ENCODE results near the gene PSMA5. TPM values are rescaled to one million over a fixed set of nuclear protein-coding genes. Genes with fewer than 3 reads are reported as not detected.

Gene PSMA5
- total RNA-seq, 5 donors from 2014 or later (not counting 1 experiment from before 2014, with no cell fraction given) = 41.1 to 91.2 (median 75.5) TPM

DNA sequence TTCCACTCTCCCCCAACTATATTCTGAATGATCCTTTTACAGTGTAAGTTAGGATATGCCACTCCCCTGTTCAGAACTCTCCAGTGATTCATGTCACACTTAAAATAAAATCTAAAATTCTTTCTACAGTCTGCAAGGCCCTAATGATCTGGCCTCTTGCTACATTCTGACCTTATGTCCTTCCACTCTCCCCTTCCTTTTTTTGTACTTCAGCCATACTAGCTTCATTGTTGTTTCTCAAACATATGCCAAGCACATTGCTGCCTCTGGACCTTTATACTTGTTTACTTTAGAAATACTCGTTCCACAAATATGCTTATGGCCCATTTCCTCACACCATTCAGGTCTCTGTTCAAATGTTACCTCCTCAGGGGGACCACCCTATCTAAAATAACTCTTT lies 14.8 kb upstream of the PSMA5 start:
- H3K36me3 ChIP-seq (ENCODE audit: control insufficient read depth in 2 of 2, extremely low read depth in 1 of 2, insufficient read depth in 1 of 2, low read length in 1 of 2) = no peaks in the 10 kb centered on the region
- H3K4me1 ChIP-seq (ENCODE audit: control insufficient read depth in 1 of 2, extremely low read depth in 1 of 2, insufficient read depth in 2 of 2, low read length in 2 of 2) = no peaks in the 10 kb centered on the region
- no peaks in the 10 kb centered on the region for H3K36me3 Mint-ChIP-seq
- peaks cover 4 to 13% of the 10 kb centered on the region in 2 donors for H3K27me3 Mint-ChIP-seq
- H3K27ac Mint-ChIP-seq = no peak overlapping the region
- H3K9me3 Mint-ChIP-seq = no peaks in the 10 kb centered on the region
- no peak overlapping the region for H3K27ac ChIP-seq (ENCODE audit: low read length)
- H3K4me1 Mint-ChIP-seq = no peaks in the 10 kb centered on the region
- no peak overlapping the region for H3K4me3 Mint-ChIP-seq
- DNase-seq (no peak), ATAC-seq (replicated peaks in 1 of 4) (no peak)
- WGBS (ENCODE audit: insufficient coverage) = 70% methylated on average over 1 of the region's 1 CpG
- no peak overlapping the region for H3K4me3 ChIP-seq (ENCODE audit: control insufficient read depth in 1 of 2, extremely low read depth in 1 of 2, low read length in 1 of 2)
- H3K9me3 ChIP-seq = no peaks in the 10 kb centered on the region
- ChIA-PET POLR2A (no interaction called here), CTCF (no interaction called here)
- peaks cover 8 to 11% of the 10 kb centered on the region in 2 experiments for H3K27me3 ChIP-seq (replicated peaks in 1 of 2; ENCODE audit: control insufficient read depth in 2 of 2, extremely low read depth in 1 of 2, insufficient read depth in 2 of 2, low read length in 1 of 2)

DNA sequence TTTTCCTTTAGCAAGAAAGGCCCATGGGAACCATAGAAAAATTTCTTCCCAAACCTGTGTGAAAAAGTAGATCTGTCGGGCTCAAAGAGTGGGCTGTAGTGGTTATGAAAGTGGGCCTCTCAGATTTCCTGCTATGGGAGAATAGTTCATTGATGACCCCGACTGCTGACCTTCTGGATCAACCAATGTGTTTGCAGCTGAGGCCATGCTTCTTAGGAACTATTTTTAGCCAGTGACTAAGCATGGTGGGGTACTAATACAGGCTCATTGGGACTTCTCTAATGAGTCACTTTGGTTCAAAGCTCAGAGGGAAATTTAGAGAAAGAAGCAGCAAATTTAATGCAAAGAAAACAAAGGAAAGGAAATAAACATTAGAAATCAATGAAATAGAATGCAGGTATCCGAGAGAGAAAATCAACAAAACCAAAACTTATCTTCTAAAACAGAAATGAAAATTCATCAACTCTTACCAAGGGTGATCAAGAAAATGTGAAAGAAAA lies 12.6 kb upstream of the PSMA5 start:
- Histone ChIP-seq H3K4me1 (ENCODE audit: control insufficient read depth in 1 of 2, extremely low read depth in 1 of 2, insufficient read depth in 2 of 2, low read length in 2 of 2) (no peaks in the 10 kb centered on the region), H3K27me3 (replicated peaks in 1 of 2; ENCODE audit: control insufficient read depth in 2 of 2, extremely low read depth in 1 of 2, insufficient read depth in 2 of 2, low read length in 1 of 2) (peaks cover 3 to 6% of the 10 kb centered on the region in 2 experiments), H3K4me3 (ENCODE audit: control insufficient read depth in 1 of 2, extremely low read depth in 1 of 2, low read length in 1 of 2) (no peak overlapping the region), H3K9me3 (no peaks in the 10 kb centered on the region), H3K36me3 (ENCODE audit: control insufficient read depth in 2 of 2, extremely low read depth in 1 of 2, insufficient read depth in 1 of 2, low read length in 1 of 2) (no peaks in the 10 kb centered on the region), H3K27ac (ENCODE audit: low read length) (no peak overlapping the region)
- no peak for DNase-seq
- H3K36me3 Mint-ChIP-seq = no peaks in the 10 kb centered on the region
- no peak overlapping the region for H3K27ac Mint-ChIP-seq
- H3K9me3 Mint-ChIP-seq = no peaks in the 10 kb centered on the region
- H3K4me3 Mint-ChIP-seq = no peak overlapping the region
- ChIA-PET CTCF (no interaction called here), POLR2A (no interaction called here)
- ATAC-seq (replicated peaks in 1 of 4) = no peak
- H3K4me1 Mint-ChIP-seq = no peaks in the 10 kb centered on the region
- H3K27me3 Mint-ChIP-seq = peaks cover 6 to 10% of the 10 kb centered on the region in 2 donors
- WGBS (ENCODE audit: insufficient coverage) = 31% methylated on average over 2 of the region's 3 CpGs

DNA sequence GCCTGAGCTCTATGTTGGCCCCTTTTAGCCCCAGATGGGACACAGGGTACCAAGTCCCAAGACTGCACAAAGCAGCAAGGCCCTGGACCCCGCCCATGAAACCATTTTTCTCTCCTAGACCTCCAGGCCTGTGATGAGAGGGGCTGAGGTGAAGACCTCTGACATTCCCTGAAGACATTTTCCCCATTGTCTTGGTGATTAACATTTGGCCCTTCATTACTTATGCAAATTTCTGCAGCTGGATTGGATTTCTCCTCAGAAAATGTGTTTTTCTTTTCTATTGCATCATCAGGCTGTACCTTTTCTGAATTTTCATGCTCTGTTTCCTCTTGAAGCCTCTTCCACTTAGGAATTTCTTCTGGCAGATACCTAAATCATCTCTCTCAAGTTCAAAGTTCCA lies 8.2 kb upstream of the PSMA5 start:
- no peak for DNase-seq
- ChIA-PET POLR2A (no interaction called here), CTCF (no interaction called here)
- H3K27ac ChIP-seq (ENCODE audit: low read length) = no peak overlapping the region
- ATAC-seq (replicated peaks in 1 of 4) = no peak
- H3K9me3 Mint-ChIP-seq = no peaks in the 10 kb centered on the region
- no peak overlapping the region for H3K4me3 ChIP-seq (ENCODE audit: control insufficient read depth in 1 of 2, extremely low read depth in 1 of 2, low read length in 1 of 2)
- H3K4me1 ChIP-seq (ENCODE audit: control insufficient read depth in 1 of 2, extremely low read depth in 1 of 2, insufficient read depth in 2 of 2, low read length in 2 of 2) = no peaks in the 10 kb centered on the region
- no peaks in the 10 kb centered on the region for H3K9me3 ChIP-seq
- no peaks in the 10 kb centered on the region for H3K36me3 ChIP-seq (ENCODE audit: control insufficient read depth in 2 of 2, extremely low read depth in 1 of 2, insufficient read depth in 1 of 2, low read length in 1 of 2)
- H3K27me3 ChIP-seq (replicated peaks in 1 of 2; ENCODE audit: control insufficient read depth in 2 of 2, extremely low read depth in 1 of 2, insufficient read depth in 2 of 2, low read length in 1 of 2) = peaks cover 0 to 4% of the 10 kb centered on the region in 2 experiments
- no peaks in the 10 kb centered on the region for H3K4me1 Mint-ChIP-seq
- H3K4me3 Mint-ChIP-seq = no peak overlapping the region
- no peaks in the 10 kb centered on the region for H3K36me3 Mint-ChIP-seq
- no CpG with 5 or more reads among the region's 1 CpG for WGBS (ENCODE audit: insufficient coverage)
- no peak overlapping the region for H3K27ac Mint-ChIP-seq
- peaks cover 6 to 11% of the 10 kb centered on the region in 2 donors for H3K27me3 Mint-ChIP-seq

DNA sequence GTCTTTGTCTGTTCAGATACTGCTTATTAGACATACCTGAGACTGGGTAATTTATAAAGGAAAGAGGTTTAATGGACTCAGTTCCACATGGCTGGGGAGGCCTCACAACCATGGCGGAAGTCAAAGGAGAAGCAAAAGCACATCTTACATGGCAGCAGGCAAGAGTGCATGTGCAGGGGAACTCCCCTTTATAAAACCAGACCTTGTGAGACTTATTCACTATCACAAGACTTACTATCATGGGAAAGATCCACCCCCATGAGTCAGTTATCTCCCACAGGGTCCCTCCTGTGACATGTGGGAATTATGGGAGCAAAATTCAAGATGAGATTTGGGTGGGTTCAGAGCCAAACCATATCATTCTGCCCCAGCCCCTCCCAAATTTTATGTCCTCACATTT lies 7.1 kb upstream of the PSMA5 start:
- Mint-ChIP-seq H3K9me3 (no peaks in the 10 kb centered on the region), H3K4me1 (no peaks in the 10 kb centered on the region), H3K4me3 (no peak overlapping the region), H3K36me3 (no peaks in the 10 kb centered on the region), H3K27ac (no peak overlapping the region), H3K27me3 (peaks cover 6 to 11% of the 10 kb centered on the region in 2 donors)
- H3K27me3 ChIP-seq (replicated peaks in 1 of 2; ENCODE audit: control insufficient read depth in 2 of 2, extremely low read depth in 1 of 2, insufficient read depth in 2 of 2, low read length in 1 of 2) = peaks cover 0 to 4% of the 10 kb centered on the region in 2 experiments
- ChIA-PET POLR2A (no interaction called here), CTCF (no interaction called here)
- H3K9me3 ChIP-seq = no peaks in the 10 kb centered on the region
- no peaks in the 10 kb centered on the region for H3K4me1 ChIP-seq (ENCODE audit: control insufficient read depth in 1 of 2, extremely low read depth in 1 of 2, insufficient read depth in 2 of 2, low read length in 2 of 2)
- no peak for ATAC-seq (replicated peaks in 1 of 4)
- no peak overlapping the region for H3K27ac ChIP-seq (ENCODE audit: low read length)
- H3K36me3 ChIP-seq (ENCODE audit: control insufficient read depth in 2 of 2, extremely low read depth in 1 of 2, insufficient read depth in 1 of 2, low read length in 1 of 2) = no peaks in the 10 kb centered on the region
- WGBS (ENCODE audit: insufficient coverage) = no CpG with 5 or more reads among the region's 1 CpG
- no peak overlapping the region for H3K4me3 ChIP-seq (ENCODE audit: control insufficient read depth in 1 of 2, extremely low read depth in 1 of 2, low read length in 1 of 2)
- no peak for DNase-seq

GRCh38 chr1:109432336-109432735 lies 6.1 kb upstream of the PSMA5 start:
- no peak overlapping the region for H3K4me3 ChIP-seq (ENCODE audit: control insufficient read depth in 1 of 2, extremely low read depth in 1 of 2, low read length in 1 of 2)
- Mint-ChIP-seq H3K36me3 (no peaks in the 10 kb centered on the region), H3K4me3 (no peak overlapping the region), H3K4me1 (peaks cover 1 to 6% (median 1%) of the 10 kb centered on the region in 3 donors), H3K27me3 (peaks cover 6 to 11% of the 10 kb centered on the region in 2 donors), H3K9me3 (no peaks in the 10 kb centered on the region), H3K27ac (no peak overlapping the region)
- H3K36me3 ChIP-seq (ENCODE audit: control insufficient read depth in 2 of 2, extremely low read depth in 1 of 2, insufficient read depth in 1 of 2, low read length in 1 of 2) = no peaks in the 10 kb centered on the region
- peaks cover 0 to 4% of the 10 kb centered on the region in 2 experiments for H3K27me3 ChIP-seq (replicated peaks in 1 of 2; ENCODE audit: control insufficient read depth in 2 of 2, extremely low read depth in 1 of 2, insufficient read depth in 2 of 2, low read length in 1 of 2)
- no peak overlapping the region for H3K27ac ChIP-seq (ENCODE audit: low read length)
- DNase-seq (no peak), ATAC-seq (replicated peaks in 1 of 4) (no peak)
- ChIA-PET POLR2A (no interaction called here), CTCF (interaction anchor here in 1 of 2 donors (0.5 kb wide), 1 partner anchor 280 kb away, joined by 3 read pairs; no protein-coding TSS in a partner anchor)
- peaks cover 0 to 1% of the 10 kb centered on the region in 2 experiments for H3K4me1 ChIP-seq (ENCODE audit: control insufficient read depth in 1 of 2, extremely low read depth in 1 of 2, insufficient read depth in 2 of 2, low read length in 2 of 2)
- H3K9me3 ChIP-seq = no peaks in the 10 kb centered on the region

DNA sequence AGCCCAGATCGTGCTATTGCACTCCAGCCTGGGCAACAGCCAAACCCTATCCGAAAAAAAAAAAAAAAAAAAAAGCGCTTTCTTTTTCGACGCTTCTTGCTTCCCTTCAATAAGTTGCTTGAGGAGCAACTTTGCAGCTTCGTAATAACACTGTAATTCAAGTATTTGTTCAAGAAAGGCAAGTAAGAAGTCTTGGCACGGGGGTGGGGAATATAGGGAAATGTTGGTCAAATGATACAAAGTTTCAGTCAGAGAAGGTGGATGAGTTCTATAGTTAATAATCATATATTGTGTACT lies 871 bp upstream of the PSMA5 start:
- Histone ChIP-seq H3K4me3 (ENCODE audit: control insufficient read depth in 1 of 2, extremely low read depth in 1 of 2, low read length in 1 of 2) (peak overlapping the region; percentile 88 to 95), H3K27me3 (replicated peaks in 1 of 2; ENCODE audit: control insufficient read depth in 2 of 2, extremely low read depth in 1 of 2, insufficient read depth in 2 of 2, low read length in 1 of 2) (no peaks in the 10 kb centered on the region), H3K27ac (ENCODE audit: low read length) (peak overlapping the region; percentile 79), H3K36me3 (ENCODE audit: control insufficient read depth in 2 of 2, extremely low read depth in 1 of 2, insufficient read depth in 1 of 2, low read length in 1 of 2) (peaks cover 0 to 3% of the 10 kb centered on the region in 2 donors), H3K9me3 (no peaks in the 10 kb centered on the region), H3K4me1 (ENCODE audit: control insufficient read depth in 1 of 2, extremely low read depth in 1 of 2, insufficient read depth in 2 of 2, low read length in 2 of 2) (peaks cover 21 to 25% of the 10 kb centered on the region in 2 experiments)
- ChIA-PET POLR2A (interaction anchor here in 1 of 2 donors (1.0 to 1.1 kb wide), 2 partner anchors 122 to 214 kb away, joined by 4 to 9 read pairs; partner anchors contain the start of genes GNAI3 and SARS1), CTCF (interaction anchor here in 1 of 2 donors (1.6 to 3.6 kb wide), 2 partner anchors 83 to 106 kb away, joined by 5 to 22 read pairs; partner anchors contain the start of gene AMIGO1)
- no CpG with 5 or more reads among the region's 7 CpGs for WGBS (ENCODE audit: insufficient coverage)
- H3K9me3 Mint-ChIP-seq = no peaks in the 10 kb centered on the region
- no peaks in the 10 kb centered on the region for H3K27me3 Mint-ChIP-seq
- DNase-seq = peak in 1 of 35 experiments; percentile 39
- H3K4me3 Mint-ChIP-seq = peak overlapping the region; percentile 87 to 95 (median 95)
- peaks cover 9% of the 10 kb centered on the region for H3K36me3 Mint-ChIP-seq
- H3K27ac Mint-ChIP-seq = peak overlapping the region; percentile 96 to 97
- no peak for ATAC-seq (replicated peaks in 1 of 4)
- peaks cover 39 to 45% (median 39%) of the 10 kb centered on the region in 3 donors for H3K4me1 Mint-ChIP-seq
